ENCODE data around the gene RGS12. TPM values are rescaled to one million over a fixed set of nuclear protein-coding genes. Genes with fewer than 3 reads are reported as not detected.

Gene RGS12
- polyA plus RNA-seq, 3 donors: 0.75 to 15.3 (median 2.7) TPM

DNA sequence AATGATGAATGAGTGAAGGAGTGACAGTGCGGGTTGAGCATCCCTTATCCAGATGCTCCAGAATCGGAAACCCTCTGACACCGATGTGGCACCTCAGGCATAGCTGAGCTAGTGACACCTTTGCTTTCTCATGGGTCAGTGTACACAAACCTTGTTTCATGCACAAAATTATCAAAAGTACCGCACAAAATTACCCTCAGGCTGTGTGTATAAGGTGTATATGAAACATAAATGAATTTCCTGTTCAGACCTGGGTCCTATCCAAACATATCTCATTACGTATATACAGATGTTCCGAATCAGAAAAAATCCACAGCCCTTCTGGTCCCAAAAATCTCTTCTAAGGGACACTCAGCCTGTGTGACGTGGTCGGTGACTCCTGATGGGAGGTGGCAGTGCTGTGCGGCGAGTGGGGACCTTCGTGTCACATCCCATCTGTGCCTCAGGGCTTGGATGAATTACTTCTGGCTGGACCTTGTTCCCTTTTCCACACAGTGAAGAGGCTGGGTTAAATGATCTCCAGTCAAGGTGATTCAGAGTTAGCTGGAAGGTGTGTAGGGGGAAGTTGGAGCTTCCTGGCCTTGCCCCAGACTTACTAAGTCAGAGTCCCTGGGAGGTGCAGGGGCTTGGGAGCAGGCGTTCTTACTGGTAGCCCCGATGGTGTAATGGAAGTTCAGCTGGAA, 18.8 kb downstream of the RGS12 start:
- TF ChIP-seq CTCF (IDR thresholded peaks at IDR 0.05): no peak
- WGBS (ENCODE audit: insufficient coverage): 100% methylated on average over 2 of the region's 13 CpGs
- intact Hi-C loops (cut with micrococcal nuclease): no loop called here
- peaks cover 2% of the 10 kb centered on the region for H3K4me1 Mint-ChIP-seq
- no peak overlapping the region for H3K27ac ChIP-seq (ENCODE audit: low read depth in 1 of 2, low read length in 2 of 2)
- no peak overlapping the region for H3K4me3 ChIP-seq (replicated peaks in 1 of 3; ENCODE audit: low read depth in 2 of 3, low read length in 3 of 3)
- no peak overlapping the region for H2AFZ ChIP-seq (ENCODE audit: insufficient read depth, low read depth, low read length, poor library complexity, severe bottlenecking)
- H4K20me1 ChIP-seq (ENCODE audit: insufficient read depth, low read length): no peaks in the 10 kb centered on the region
- H3K4me2 ChIP-seq (replicated peaks; ENCODE audit: extremely low read depth, low read length, poor library complexity, severe bottlenecking): no peak overlapping the region
- H3K27ac Mint-ChIP-seq: no peak overlapping the region
- H3K9ac ChIP-seq (ENCODE audit: insufficient read depth, low read length, poor library complexity, severe bottlenecking): no peak overlapping the region
- peaks cover 0 to 7% (median 7%) of the 10 kb centered on the region in 3 donors for H3K27me3 Mint-ChIP-seq (ENCODE audit: low read depth in 3 of 3)
- no peak for DNase-seq
- peaks cover under 1 to 1% of the 10 kb centered on the region in 2 donors for H3K4me1 ChIP-seq (ENCODE audit: control insufficient read depth in 1 of 2, insufficient read depth in 2 of 2, low read length in 2 of 2)
- no peaks in the 10 kb centered on the region for H3K27me3 ChIP-seq (ENCODE audit: control insufficient read depth in 2 of 2, insufficient read depth in 2 of 2, low read length in 2 of 2)
- no peaks in the 10 kb centered on the region for H3K9me3 ChIP-seq (replicated peaks in 1 of 2; ENCODE audit: control insufficient read depth in 1 of 2, insufficient read depth in 1 of 2, low read length in 2 of 2)
- H3K79me2 ChIP-seq (ENCODE audit: insufficient read depth, low read length): no peaks in the 10 kb centered on the region
- H3K36me3 Mint-ChIP-seq: peaks cover 3 to 4% of the 10 kb centered on the region in 2 donors
- no peak overlapping the region for H3K4me3 Mint-ChIP-seq
- peaks cover 0 to 2% (median 0%) of the 10 kb centered on the region in 7 donors for H3K9me3 Mint-ChIP-seq
- H3K36me3 ChIP-seq (replicated peaks in 1 of 2; ENCODE audit: control insufficient read depth in 1 of 2, insufficient read depth in 2 of 2, low read length in 2 of 2): no peaks in the 10 kb centered on the region

- H3K4me1 ChIP-seq (ENCODE audit: control insufficient read depth in 1 of 2, insufficient read depth in 2 of 2, low read length in 2 of 2): no peaks in the 10 kb centered on the region
- no peak overlapping the region for H3K4me3 Mint-ChIP-seq
- H3K27me3 ChIP-seq (ENCODE audit: control insufficient read depth in 2 of 2, insufficient read depth in 2 of 2, low read length in 2 of 2): no peaks in the 10 kb centered on the region
- no peaks in the 10 kb centered on the region for H3K79me2 ChIP-seq (ENCODE audit: insufficient read depth, low read length)
- H3K36me3 Mint-ChIP-seq: peaks cover 3 to 8% of the 10 kb centered on the region in 2 donors
- H3K4me2 ChIP-seq (replicated peaks; ENCODE audit: extremely low read depth, low read length, poor library complexity, severe bottlenecking): no peak overlapping the region
- intact Hi-C loops (cut with micrococcal nuclease): no loop called here
- no peak for DNase-seq
- H3K9ac ChIP-seq (ENCODE audit: insufficient read depth, low read length, poor library complexity, severe bottlenecking): no peak overlapping the region
- no peaks in the 10 kb centered on the region for H4K20me1 ChIP-seq (ENCODE audit: insufficient read depth, low read length)
- 98% methylated on average over 5 of the region's 8 CpGs for WGBS (ENCODE audit: insufficient coverage)
- H2AFZ ChIP-seq (ENCODE audit: insufficient read depth, low read depth, low read length, poor library complexity, severe bottlenecking): no peak overlapping the region
- H3K4me1 Mint-ChIP-seq: no peaks in the 10 kb centered on the region
- TF ChIP-seq CTCF (IDR thresholded peaks at IDR 0.05): no peak
- no peaks in the 10 kb centered on the region for H3K9me3 ChIP-seq (replicated peaks in 1 of 2; ENCODE audit: control insufficient read depth in 1 of 2, insufficient read depth in 1 of 2, low read length in 2 of 2)
- H3K4me3 ChIP-seq (replicated peaks in 1 of 3; ENCODE audit: low read depth in 2 of 3, low read length in 3 of 3): no peak overlapping the region
- H3K36me3 ChIP-seq (replicated peaks in 1 of 2; ENCODE audit: control insufficient read depth in 1 of 2, insufficient read depth in 2 of 2, low read length in 2 of 2): no peaks in the 10 kb centered on the region
- H3K27ac ChIP-seq (ENCODE audit: low read depth in 1 of 2, low read length in 2 of 2): no peak overlapping the region
- H3K27me3 Mint-ChIP-seq (ENCODE audit: low read depth in 3 of 3): peaks cover 0 to 7% (median 5%) of the 10 kb centered on the region in 3 donors
- peaks cover 0 to 2% (median 0%) of the 10 kb centered on the region in 7 donors for H3K9me3 Mint-ChIP-seq
- H3K27ac Mint-ChIP-seq: no peak overlapping the region
These were observed 19.5 kb downstream of the RGS12 start for GRCh38 chr4:3312362-3312761.
